NCI-H82 treated with DMSO at 0.1 percent for 48 hours (cell line): Measurements from ENCODE around the gene LRRC4C.

Experiments used
- DNase-seq: peaks from one replicate; lab custom pipeline; 2025; ENCODE audit not compliant: unreplicated experiment; lab: John Stamatoyannopoulos, UW

LRRC4C gene

DNA sequence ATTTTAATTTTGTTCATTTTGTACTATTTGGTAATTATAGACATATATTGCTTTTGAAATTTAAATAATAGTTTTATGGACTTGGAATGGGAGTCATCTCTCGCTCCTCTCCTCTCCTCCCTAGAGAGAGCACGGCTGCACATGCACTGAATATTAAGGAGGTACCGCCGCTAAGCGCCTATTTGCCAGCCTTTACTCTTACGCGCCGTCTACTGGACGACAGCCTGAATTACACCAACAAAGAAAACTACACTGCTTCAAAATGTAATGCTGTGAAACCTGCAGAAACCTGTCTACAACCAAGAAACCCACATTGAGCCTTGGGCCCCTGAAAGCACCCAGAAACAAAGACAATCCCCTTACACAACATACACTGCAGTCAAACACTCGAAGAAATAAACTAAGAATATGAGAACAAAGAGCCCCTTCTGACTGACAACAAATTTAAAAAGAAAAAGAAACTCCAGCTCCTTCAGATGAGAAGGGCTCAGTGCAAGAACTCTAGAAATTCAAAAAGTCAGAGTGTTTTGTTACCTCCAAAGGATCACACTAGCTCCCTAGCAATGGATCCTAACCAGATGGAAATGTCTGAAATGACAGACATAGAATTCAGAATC lies 737.2 kb downstream of the LRRC4C start:
- peak; percentile 8 for DNase-seq

DNA sequence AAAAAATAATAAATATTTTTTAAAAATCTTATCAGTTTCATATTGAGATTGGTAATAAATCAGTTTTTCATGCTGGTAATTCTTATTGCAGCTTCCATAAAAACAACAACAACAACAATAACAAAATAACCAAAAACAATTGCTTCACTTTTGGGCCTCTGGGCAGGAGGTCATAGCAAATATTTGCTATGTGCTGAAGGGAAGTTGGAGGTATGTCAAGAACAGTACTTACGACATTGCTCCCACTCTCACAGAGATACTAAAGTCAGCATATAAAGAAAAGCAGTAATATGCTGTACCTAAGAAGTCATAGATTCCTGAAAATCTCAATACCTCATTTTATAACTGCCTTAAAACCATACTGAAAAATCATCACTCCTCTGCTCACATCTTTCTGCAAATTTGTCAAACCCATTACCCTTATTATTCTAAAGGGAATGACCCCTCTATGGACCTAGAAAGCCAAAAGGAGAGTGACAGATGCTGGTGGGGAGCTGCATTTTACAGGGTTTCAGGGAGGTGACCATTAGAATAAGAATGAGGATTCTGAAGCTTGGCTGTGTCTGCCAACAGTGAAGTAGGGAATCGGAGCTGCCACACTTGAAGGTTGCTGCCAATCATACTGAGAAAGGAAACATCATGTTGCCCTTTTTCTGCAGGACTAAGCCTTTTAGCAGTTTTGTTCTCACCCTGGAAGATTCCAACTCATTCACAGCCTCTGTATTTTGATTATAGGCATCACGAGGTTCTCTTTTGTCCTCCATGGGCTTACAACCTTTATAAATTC lies 742.9 kb downstream of the LRRC4C start:
- DNase-seq = no peak

DNA sequence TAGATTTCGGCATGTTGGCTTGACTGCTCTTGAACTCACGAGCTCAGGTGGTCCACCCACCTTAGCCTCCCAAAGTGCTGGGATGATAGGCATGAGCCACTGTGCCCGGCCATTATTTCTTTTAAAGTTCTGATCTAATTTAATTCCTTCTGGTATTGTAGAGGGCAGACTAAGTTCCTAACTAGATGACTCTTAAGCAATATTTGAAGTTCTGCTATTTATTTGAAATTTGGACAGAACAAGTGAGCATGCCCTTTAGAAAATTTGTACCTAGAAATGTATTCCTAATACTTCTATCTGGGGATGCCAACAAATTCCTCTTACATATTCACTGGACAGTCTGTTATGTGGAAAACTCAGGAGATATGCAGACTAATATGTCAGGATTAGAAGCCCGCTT lies 746.4 kb downstream of the LRRC4C start:
- no peak for DNase-seq

DNA sequence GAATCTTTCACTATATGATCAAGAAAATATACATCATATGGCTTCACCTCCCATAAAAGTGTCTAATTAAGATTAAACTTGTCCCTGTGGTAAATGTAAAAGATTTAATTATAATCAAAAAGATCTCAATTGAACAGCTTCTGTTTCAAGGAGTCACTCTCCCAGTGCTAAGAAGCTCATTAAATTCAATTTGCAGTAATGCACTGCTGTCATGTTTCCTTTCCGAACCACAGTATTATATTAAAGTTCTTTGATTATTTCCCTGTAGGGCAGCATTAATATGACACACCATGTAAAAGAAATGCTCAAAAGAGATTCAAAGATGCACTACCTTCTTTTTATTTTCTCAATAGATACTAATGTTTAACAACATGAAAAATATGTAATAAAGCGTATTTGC lies 758.4 kb downstream of the LRRC4C start:
- no peak for DNase-seq

DNA sequence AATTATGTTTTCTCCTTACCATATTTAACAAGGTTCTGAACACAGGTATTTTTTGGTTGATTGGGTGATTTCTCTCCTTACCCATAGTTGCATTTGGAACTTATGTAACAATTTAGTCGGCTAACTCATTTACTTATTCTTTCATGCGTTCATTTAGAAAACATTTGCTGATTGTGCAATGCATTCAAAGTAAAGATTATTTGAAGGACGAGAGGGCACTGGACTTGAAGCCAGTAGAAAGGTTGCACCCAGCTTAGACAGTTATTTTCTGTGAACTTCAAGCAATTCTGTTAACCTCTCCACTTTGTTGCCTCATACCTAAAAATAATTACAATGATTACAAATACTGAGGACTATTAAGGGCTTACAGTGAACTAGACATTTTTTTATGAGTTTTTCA lies 769.6 kb downstream of the LRRC4C start:
- DNase-seq = no peak

DNA sequence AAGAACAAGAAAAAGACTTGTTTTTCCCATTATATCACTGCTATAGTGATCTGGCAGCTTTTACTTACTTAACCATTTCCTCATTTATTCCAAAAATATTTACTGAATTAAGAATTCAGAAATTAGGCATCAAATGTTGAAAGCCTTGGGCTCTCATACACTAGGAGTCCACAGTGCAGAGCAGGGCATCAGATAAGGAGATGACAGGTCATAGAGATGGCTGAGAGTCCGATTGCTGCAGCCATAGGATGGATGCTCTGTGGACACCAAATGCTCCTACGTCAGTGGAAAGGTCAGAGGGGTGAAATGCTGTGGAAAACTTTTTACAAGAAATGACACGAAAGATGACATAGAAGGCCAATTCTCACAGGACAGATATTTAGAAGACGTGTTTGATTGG lies 771.1 kb downstream of the LRRC4C start:
- no peak for DNase-seq

DNA sequence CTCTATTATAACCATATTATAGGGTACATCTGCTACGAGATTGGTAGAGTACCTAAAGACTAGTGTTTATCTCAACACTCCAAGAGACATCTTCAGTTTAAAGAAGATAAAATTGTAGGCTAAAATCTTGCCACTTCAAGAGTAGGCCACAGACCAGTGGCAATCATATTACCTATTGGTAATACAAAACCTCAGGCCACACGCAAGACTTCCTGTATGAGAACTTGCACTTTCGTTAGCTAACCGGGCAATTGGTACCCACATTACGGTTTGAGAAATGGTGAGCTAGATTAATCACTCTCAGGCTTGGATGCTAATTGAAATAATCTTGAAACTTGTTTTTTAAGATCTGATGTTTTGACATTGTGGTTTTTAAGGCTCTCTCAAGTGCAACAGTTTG lies 772.7 kb downstream of the LRRC4C start:
- DNase-seq = no peak

DNA sequence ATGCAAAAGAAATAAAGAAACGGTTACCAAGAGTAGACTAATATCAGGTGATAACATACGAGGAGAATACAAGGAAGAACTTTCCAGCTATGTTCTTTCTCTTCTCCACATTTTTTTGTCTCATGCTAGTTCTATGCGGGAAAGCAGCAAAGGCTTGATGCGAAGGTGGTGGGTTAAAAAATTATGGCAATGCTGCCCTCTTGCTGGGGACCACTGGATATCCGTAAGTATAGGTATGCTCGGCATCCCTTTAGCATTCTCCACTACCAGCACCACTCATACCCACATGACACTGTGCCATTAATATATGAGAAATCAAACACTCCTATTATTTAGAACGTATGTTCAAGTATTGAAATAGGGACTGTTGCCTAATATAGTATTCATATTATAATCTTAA lies 776.4 kb downstream of the LRRC4C start:
- DNase-seq = no peak

DNA sequence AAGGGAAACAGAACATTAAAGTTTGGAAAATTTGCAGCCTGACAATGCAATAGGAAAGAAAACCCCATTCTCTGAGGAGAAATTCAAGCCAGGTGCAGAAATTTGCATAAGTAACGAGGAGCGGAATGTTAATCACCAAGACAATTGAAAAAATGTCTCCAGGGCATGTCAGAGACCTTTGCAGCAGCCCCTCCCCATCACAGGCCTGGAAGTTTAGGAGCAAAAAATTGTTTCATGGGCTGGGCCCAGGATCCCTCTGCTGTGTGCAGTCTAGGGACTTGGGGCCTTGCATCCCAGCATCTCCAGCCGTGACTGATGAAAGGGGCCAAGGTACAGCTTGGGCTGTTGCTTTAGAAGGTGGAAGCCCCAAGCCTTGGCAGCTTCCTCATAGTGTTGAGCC lies 780.2 kb downstream of the LRRC4C start:
- DNase-seq = no peak

DNA sequence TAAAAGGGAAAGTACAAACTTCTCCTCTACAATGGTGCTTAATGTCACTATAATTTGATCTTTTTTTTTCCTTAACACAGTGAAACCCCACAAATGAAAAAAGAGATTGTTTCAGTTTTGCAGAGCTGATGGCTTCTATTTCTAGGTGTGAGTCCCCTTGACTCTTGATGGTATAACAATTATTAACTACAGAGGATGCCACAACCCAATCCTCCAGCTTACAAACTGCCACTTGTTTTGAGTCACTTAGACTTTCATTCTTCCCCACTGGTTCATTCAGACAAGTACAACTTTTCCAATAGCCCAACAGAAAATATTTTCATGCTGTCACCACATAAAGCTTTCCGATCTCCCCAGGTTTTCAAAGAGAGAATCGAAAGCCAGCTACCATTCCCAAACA lies 812.2 kb downstream of the LRRC4C start:
- DNase-seq = no peak

DNA sequence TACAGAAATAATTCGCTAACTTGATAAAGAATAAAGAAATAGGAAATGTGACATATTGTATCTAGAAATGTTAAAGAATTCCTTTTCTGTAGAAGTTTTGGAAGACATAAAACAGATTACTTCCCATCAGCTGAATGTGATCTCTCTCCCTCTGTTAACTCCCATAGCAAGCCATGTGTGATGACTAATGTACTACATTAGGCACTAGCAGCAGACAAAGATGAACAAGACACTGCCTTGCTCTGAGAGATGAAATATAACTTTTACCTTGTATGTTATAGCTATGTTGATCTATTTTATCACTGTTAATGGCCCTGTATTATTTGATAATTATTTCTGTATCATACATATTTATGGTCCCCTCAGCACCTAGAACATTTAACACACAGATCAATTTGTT lies 817.2 kb downstream of the LRRC4C start:
- no peak for DNase-seq

DNA sequence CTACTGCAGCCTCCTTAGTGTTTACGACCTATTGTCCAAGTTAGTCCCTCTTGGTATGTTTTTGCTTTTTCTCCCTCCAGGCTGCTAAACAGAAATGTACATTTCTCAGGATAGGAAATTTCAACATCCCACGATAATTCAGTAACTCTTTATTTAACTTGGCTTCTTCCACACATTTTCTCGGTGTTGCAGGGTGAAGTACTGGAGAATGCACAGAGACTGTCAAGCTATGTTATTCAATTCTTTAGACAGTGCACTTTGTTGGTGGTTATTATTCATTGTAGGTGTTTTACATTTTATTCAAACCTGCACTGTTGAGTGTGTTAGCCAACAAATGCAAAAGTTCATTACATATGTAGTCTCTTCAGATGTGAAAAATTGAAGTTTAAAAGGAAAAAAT lies 839.8 kb downstream of the LRRC4C start:
- DNase-seq = no peak

DNA sequence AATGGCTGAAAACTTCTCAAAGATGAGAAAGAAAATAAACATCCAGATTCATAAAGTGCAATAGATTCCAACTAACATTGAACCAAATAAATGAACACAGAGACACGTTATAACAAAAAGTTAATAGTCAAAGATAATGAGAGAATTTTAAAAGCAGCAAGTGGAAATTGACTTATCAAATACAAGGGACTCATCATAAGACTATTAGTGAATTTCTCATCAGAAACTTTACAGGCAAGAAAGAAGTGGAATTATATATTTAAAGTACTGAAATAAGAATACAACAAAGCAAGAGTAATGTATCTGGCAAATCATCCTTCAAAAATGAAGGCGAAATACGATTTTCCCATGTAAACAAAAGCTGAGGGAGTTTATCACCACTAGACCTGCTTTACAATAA lies 852.7 kb downstream of the LRRC4C start:
- DNase-seq = no peak

DNA sequence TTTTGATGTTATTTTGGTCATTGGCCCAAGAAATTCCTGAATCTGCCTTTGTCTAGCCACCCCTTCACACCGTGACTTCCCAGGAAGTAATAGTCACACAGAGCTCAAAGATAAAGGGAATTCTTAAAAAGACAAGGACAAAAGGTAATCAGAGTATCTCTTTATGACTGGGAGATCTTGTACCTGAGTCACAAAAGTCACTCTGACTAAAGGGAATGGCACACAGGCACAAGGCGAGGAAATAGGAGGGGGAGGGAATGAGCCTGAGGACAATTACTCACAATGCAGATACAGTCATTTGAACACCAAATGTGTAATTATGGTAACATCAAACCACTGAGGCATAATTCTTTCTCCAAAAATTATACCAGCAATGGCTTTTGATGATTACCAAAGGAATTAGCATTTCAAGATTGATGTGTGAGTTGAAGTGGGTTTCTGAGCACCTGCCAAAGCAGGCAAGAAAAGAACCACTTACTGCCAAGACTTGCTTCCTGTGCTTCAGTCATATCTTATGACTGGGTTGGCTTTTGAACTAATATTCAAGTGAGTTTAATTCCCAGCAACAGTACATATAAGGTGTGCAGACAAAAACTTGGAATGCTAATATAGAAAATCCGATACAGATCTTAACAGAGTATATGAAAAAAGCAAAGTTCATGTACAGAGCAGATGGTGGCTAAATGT lies 856.4 kb downstream of the LRRC4C start:
- no peak for DNase-seq

DNA sequence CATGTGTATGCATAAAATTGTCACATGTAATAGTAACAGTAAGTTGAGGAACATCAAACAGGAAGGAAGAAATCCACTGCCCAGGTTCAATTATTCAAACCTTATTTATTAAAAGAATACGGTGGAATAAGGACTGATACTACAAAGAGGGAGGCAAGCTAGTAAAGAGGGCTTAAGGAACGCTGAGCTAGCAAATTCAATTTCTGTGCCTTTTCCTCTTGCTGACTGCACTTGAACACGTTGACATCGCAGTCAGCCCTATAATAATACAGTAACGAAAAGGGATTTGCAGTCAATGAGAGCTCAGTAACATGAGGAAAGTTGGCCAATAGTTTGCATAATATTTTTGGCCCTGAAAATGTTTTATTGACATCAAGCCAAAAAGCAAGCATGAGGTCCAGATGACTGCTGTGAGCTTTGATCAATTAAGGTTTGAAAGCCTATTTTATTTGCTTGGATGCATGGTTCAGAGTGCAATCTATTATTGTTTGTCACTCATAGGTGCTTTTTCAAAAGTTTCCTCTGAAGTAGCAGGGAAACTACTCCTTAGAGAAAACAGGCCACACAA lies 861.8 kb downstream of the LRRC4C start:
- no peak for DNase-seq

DNA sequence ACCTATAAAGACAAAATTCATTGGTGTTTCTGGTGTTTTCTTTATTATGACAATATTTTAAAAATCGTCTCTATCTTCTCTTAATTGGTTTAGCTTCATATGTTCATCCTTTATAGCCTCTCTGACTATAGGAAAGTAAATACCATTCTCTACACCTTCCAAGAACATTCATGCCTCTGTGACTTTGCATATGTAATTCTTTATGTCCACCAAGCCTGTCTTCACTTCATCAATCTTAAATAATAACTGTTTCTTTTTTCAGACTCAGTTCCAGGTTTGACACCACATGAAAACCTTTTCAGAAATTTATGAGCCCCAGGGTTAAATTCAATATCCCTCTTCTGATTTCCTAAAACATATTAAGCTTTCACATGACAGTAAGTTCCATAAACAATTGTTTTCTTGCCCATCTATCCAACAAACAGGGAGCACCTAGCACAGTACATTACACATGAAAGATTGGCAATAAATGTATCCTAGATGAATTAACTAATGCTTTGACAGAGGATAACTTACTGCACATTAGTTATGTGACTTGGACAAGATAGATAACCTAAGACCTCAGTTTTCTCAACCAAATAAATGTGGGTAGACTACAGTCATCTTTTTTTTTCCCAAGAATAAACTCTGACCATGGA lies 886.1 kb downstream of the LRRC4C start:
- DNase-seq = no peak

DNA sequence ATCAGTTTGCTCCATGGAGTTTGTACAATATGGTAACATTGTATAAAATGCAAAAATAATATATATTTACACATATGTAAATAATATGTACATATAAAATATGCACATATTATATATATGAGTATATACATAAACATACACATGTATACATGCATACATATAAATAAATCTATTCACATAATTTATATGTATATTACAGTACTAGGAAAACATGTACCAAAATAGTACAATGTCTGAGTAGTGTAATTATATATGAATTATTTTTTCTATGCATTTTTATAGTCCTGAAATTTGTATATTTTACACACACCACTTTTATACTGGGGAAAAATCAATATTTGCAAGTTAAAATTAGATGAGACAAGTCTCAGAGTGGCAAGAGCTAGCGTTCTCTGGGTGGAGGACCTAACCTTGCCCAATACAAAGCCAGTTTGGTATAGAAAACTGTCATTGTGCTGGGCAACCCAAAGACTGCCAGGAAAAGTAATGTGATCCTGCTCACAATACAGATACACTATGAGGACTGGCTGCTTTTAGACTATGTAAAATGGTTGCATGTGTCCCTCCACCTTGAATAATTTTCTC lies 889.4 kb downstream of the LRRC4C start:
- no peak for DNase-seq

DNA sequence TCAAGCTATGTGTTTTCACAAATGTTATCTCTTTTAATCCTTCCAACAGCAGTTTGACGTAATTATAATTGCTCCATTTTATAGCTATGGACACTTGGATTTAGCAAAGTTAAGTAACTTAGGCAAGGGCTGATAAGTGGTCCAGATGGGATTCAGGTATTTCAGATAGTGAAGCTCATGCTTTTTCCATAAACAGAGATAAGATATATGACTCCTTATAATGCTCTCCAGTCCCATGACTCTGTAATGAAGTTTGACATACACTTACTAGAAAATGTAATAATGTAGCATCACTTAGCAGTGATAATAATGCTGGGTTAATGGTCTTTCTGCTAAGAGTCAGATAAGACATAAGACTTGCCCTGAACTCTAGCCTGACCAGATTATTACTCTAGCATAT lies 892.1 kb downstream of the LRRC4C start:
- peak; percentile 12 for DNase-seq

DNA sequence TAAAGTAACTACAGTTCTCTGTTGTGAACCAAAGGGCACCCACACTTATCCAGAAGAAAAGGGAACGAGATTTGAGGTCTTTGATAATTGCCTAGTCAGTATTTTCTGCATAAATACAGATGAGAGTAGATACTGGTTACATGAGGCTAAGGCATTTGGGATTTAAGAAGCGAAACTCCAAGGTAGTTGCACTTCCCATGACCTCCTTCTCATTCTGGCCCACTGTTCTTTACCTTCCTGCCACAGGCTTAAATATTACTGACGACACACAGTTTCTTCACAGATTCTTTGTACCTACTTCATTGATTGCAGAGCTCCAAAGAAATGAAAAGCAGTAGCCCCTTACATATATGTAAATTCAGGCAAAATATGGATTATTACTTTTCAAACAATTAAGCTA lies 915.3 kb downstream of the LRRC4C start:
- no peak for DNase-seq

DNA sequence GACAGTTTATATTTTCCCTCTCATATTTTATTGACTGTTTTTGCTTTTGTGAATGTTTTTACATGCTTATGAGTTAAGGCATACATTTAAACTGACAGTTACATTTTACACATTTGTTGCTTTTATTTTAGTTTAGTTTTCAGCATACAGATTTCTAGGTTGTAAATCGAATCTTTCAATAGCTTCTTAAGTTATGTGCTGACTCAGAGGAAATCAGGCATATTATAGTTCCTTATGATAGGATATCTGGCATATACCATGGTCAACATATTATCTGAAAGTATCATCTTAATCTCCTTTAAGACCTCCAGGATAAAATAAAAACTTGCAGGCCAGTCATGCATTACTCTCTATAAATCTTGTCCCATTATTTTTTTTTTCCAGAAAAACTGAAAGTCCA lies 916.6 kb downstream of the LRRC4C start:
- DNase-seq = no peak

DNA sequence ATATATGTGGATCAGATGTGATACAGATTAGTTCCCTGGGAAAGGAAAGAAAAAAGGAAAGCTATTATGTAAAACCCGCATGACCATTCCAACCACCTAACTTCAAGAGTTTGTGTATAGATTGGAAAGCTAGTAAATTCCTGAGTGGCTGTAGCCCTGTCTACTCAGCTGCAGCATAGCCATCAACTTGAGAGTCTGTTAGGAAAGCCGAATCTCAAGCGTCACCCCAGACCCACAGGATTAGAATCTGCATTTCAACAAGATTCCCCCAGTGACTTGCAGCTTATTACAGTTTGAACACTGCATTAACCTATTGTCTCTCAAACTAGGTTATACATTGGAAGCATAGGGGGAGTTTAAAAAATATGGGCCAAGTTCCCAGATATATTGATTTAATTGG lies 921.7 kb downstream of the LRRC4C start:
- DNase-seq = no peak
